Superior temporal gyrus (tissue), 1 donor: ENCODE results near the gene FKBP2.

Source experiments
- DNase-seq: peaks from one replicate; pipeline ENCODE4 v3.0.0-alpha.2; 2016; ENCODE audit errors: extremely low spot score

Gene FKBP2

DNA sequence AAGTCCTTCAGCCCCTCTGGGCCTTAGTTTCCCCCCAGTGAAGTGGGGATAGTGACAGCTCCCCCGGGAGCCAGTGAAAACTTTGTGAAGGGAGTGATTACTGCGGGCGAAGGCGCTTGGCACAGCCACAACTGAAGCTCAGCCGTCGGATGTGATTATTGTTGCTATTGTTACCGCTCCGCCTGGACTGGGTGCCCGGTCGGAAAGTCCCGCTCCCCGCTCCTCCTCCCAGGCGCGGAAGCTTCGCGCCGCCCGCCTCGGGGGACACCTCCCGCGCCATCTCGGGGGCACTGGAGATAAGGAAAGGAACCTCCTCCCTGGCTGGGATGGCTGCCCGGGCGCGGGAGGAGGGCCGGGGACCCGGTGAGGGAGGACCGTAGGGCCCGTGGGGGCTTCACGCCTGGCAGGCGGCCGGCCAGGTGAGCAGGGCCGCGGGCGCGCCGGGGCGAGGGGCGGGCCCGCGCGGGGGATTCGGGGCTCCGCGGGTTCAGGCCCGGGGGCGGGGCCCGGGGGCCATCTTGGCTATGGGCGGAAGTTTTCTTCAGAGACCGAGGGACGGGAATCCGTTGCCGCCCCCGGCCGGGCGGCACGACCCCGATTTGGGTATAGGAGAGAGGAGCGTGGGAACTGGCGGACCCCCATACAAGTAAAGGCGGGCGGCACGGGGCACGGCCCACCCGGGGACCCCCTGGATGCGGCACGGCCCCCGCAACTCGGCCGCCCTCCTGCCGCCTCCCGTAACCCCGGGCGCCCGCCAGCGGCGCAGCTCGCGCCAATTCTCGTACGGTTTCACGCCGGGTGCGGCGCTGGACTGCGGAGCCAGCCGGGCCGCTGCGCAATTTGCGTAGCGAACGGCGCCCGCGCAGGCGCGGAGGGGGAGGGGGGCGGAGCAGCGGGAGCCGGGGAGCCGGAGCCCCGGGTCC, 44.3 kb downstream of the FKBP2 start, which contains the start of gene GPR137:
GPR137 (plus strand) TSS at position 887 of the 923 bp plus-strand sequence. CDS start 677 bp downstream, outside the sequence.
- peak; percentile 87 for DNase-seq

DNA sequence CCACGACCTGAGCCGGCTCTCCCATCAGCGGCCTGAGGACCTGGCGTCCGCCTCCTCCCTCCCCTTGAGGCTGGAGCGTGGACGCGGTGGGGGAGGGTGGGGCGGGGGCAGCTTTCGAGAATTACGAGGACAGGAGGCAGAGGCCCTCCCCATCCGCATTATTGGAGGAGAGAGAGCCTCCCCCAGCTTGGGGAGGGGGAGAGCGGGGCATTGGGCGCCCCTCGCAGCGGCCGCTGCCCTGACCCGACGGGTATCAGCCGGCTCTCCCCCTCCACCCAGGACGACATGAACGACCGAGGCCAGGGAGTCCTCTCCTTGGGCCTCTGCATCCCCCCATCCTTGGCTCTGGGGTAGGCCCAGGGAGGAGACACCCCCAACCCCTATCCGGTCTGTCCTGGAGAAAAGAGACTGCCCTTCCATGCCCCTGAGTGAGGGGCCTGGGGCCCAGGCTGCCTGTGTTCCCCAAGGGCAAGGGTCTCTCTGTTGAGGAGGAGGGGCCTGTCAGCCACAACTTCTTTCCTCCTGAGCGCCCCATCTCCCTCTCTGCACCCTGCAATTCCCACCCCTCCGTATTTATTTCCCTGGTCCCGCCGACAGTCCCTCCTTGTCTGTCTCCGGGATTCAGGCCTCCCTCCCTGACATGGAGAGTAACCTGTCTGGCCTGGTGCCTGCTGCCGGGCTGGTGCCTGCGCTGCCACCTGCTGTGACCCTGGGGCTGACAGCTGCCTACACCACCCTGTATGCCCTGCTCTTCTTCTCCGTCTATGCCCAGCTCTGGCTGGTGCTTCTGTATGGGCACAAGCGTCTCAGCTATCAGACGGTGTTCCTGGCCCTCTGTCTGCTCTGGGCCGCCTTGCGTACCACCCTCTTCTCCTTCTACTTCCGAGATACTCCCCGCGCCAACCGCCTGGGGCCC, 45.2 kb downstream of the FKBP2 start:
- DNase-seq: no peak

DNA sequence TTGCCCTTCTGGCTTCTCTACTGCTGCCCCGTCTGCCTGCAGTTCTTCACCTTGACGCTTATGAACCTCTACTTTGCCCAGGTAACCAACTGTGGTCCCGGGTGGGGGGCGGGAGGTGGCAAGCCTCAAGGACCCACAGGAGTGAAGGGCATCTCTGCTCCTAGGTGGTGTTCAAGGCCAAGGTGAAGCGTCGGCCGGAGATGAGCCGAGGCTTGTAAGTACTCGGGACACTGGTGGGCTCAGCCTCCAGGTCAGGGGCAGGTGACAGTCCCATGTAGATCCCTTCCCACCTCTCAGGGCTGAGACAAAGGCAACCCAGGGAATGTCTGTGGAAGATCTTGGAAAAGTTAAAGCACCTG, 45.9 kb downstream of the FKBP2 start:
- DNase-seq: no peak

DNA sequence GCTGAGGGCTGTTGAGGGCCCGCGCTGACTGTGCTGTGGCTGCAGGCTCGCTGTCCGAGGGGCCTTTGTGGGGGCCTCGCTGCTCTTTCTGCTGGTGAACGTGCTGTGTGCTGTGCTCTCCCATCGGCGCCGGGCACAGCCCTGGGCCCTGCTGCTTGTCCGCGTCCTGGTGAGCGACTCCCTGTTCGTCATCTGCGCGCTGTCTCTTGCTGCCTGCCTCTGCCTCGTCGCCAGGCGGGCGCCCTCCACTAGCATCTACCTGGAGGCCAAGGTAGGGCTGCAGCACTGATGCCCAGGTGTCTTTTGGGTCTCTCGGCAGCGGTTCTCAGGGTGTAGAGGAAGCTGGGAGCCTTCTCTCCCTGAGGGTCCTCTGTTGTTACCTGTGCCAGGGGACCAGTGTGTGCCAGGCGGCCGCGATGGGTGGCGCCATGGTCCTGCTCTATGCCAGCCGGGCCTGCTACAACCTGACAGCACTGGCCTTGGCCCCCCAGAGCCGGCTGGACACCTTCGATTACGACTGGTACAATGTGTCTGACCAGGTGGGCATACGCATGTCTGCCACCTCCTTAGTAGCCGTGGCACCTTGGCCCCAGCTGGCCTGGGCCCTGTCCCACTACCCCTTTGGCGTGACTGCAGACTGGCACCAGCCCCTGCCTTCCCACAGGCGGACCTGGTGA, 46.9 kb downstream of the FKBP2 start:
- no peak for DNase-seq

DNA sequence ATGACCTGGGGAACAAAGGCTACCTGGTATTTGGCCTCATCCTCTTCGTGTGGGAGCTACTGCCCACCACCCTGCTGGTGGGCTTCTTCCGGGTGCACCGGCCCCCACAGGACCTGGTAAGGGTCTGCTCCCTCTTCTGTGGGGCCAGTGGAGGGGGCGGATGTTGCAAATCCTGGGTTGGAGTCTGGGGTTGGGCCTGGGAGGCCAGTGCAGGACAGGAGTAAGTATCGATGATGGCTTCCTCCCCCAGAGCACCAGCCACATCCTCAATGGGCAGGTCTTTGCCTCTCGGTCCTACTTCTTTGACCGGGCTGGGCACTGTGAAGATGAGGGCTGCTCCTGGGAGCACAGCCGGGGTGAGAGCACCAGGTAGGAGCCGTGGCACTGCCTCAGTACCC, 47.5 kb downstream of the FKBP2 start:
- DNase-seq: no peak

DNA sequence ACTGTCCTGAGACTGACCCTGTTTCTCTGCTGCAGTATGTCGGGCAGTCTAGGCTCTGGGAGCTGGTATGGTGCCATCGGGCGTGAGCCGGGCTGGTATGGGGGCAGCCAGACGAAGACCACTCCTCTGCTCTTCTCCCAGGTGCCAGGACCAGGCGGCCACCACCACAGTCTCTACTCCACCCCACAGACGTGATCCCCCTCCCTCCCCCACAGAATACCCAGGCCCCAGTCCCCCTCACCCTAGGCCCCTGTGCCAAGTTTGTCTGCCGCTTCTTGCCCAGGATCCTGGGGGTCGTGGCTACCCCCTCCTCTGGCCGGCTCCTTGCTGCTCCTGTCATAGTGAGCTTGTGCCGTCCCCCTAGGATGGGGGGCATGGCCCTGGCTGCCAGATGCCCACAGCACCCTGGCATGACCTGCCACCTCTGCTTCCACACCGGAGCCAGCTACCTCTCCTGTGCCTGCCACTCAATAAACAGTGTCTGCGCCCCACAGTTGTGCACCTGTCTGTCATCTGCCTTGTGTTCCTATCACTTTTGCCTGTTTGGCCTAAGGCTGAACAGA, 48.2 kb downstream of the FKBP2 start:
- DNase-seq: no peak

DNA sequence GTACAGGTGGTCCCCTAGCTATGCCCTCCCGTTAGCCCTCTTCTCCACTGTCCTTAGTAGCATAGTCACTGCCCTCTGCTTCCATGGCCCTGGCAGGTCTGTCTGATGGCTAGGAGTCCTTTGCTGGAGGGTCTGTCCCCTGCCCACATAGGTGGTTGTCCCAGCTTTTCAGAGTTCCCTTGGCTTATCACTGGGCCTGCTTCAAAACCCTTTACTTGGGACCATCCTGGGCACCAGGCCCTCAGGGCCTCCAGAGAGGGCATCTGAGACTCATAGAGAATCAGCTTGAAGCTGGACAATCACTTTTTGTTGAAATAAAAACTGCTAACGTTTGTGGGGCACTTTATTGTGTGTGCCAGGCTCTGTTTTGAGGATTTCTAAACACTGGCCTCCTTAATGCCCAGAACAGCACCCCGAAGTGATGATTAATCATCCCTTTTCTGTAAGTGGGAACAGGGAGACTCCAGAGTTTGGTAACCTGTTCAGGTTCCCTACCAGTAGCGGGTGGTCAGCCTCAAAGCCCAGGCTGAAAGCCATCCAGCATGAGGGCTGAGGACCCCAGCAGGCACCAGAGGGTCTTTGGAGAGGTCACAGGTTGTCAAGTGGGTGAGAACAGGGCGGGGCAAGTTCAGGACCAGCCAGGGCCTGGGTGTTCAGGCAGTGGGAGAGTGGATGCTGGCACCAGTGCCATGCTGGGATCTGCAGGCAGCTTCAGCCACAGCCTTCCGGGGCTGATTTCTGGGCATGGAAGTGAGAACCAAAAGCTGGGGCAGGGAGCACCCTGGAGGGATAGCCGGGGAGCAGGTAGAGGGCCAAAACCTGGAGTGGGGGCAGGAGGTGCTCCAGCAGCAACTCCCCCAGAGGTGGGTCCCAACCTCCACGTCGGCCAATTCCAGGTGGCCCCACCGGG, 49.7 kb downstream of the FKBP2 start:
- no peak for DNase-seq

DNA sequence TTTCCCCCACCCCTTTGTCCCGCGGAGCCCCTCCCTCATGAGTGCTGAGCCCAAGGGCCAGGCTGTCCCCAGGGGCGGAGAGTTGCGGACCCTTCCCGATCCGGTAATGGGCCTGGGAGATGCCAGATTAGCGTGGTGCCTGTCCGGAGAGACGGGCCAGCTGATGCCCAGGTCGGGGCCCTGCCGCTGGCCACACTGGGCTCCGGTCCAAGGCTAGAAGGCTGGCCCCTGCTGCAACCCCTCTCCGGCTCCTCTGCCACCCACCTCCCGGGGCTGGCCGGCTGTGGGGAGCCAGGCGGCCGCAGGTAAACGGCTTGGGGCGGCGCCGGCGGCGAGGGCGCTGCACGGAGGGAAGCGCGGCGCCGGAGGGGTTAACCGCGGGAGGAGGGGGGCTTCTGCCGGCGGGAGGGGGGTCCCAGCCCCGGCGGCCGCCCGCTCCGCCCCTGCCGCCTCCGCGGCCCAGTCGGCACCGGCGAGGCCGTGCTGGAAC, 50.4 kb downstream of the FKBP2 start, which contains the start of gene KCNK4:
KCNK4 (plus strand) TSS at position 41 of the 490 bp plus-strand sequence. CDS start 1,717 bp downstream, outside the sequence.
- no peak for DNase-seq

DNA sequence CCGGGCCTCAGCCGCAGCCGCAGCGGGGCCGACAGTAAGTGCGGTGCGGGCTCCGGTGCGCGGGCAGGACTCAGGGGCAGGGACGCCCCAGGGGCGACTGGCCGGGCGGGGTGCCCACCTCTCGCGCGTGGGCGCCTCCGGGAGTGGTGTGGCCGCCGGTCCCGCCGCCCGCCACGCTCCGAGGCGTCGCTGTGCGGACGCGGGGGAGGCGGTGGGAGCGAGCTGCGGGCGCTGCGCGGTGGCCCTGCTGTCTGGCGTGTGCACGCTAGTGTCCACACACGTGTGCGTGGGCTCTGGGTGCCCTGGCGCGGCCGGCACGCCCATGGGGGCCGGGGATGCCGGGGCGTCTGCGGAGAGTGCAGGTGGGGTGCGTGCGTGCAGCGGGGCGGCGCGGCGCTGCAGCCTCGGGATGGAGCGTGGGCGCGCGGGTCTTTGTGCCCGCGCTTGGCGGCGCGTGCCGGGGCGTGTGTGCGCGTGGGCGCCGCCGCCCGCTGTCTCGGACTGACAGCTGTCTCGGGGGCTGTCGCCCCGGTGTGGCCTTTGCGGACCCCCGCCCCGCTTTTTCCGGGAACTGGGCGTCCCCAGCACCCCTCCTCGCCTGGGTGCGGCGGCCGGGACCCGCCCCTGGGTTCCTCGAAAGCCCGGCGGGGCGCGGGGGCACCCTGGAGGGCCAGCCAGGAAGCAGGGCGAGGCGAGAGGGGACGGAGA, 51.0 kb downstream of the FKBP2 start:
- no peak for DNase-seq

DNA sequence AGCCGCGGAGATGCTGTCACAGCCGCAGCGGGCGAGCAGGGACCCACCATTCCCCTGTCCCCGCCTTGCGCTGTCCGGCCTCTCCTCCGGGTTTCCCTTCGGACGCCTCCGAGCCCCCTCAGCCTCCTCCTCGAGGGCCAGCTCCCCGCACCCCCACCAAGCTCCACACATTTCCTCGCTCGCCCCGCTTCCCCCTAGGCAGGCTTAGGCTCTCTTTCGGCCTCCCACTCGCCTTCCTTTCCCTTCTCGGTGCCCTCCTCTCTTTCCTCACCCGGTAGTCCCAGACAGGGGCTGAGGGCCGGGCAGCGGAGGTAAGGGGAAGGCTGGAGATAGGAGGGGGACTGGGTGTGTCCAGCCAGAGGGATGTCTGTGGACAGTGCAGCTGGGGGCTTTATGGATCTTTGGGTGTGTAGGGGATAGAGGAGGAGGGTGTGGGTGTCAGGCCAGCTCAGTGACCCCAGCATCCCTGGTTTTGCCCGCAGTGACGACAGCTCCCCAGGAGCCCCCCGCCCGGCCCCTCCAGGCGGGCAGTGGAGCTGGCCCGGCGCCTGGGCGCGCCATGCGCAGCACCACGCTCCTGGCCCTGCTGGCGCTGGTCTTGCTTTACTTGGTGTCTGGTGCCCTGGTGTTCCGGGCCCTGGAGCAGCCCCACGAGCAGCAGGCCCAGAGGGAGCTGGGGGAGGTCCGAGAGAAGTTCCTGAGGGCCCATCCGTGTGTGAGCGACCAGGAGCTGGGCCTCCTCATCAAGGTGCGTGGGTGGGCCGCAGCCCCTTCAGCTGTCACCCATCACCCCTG, 51.8 kb downstream of the FKBP2 start:
- no peak for DNase-seq
